Measurements from ENCODE around the gene TNXB.

Gene TNXB

GRCh38 chr6:32073101-32073500, 36.0 kb downstream of the TNXB start:
- TF ChIP-seq EGR1 (IDR thresholded peaks at IDR 0.05) (no peak), TCF12 (IDR thresholded peaks at IDR 0.05; ENCODE audit: low read depth) (no peak), YY1 (IDR thresholded peaks at IDR 0.05; ENCODE audit: low read depth) (no peak), NFIC (IDR thresholded peaks at IDR 0.05) (no peak), ZBTB7A (IDR thresholded peaks at IDR 0.05; ENCODE audit: low read depth) (no peak), TEAD4 (IDR thresholded peaks at IDR 0.05) (no peak), TAF1 (IDR thresholded peaks at IDR 0.05; ENCODE audit: low read depth) (no peak), REST (IDR thresholded peaks at IDR 0.05; ENCODE audit: low read depth) (no peak), MAX (IDR thresholded peaks at IDR 0.05) (no peak), CEBPB (IDR thresholded peaks at IDR 0.05) (no peak), FOXM1 (IDR thresholded peaks at IDR 0.05; ENCODE audit: borderline replicate concordance, low read depth) (no peak), CREB1 (IDR thresholded peaks at IDR 0.05; ENCODE audit: low read depth) (no peak), RAD21 (IDR thresholded peaks at IDR 0.05; ENCODE audit: low read depth) (no peak), EP300 (IDR thresholded peaks at IDR 0.05; ENCODE audit: borderline replicate concordance) (no peak)
- TF ChIP-seq, protein P1, sequence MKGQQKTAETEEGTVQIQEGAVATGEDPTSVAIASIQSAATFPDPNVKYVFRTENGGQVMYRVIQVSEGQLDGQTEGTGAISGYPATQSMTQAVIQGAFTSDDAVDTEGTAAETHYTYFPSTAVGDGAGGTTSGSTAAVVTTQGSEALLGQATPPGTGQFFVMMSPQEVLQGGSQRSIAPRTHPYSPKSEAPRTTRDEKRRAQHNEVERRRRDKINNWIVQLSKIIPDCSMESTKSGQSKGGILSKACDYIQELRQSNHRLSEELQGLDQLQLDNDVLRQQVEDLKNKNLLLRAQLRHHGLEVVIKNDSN (IDR thresholded peaks at IDR 0.05): no peak

- TF ChIP-seq CREB1 (IDR thresholded peaks at IDR 0.05; ENCODE audit: low read depth): no peak
- TF ChIP-seq YY1 (IDR thresholded peaks at IDR 0.05; ENCODE audit: low read depth): no peak
- TF ChIP-seq ZBTB7A (IDR thresholded peaks at IDR 0.05; ENCODE audit: low read depth): no peak
- no peak for TF ChIP-seq EP300 (IDR thresholded peaks at IDR 0.05; ENCODE audit: borderline replicate concordance)
- no peak for TF ChIP-seq EGR1 (IDR thresholded peaks at IDR 0.05)
- TF ChIP-seq NFIC (IDR thresholded peaks at IDR 0.05): no peak
- no peak for TF ChIP-seq TAF1 (IDR thresholded peaks at IDR 0.05; ENCODE audit: low read depth)
- TF ChIP-seq REST (IDR thresholded peaks at IDR 0.05; ENCODE audit: low read depth): no peak
Observed at GRCh38 chr6:32070814-32071543, 38.2 kb downstream of the TNXB start.

DNA sequence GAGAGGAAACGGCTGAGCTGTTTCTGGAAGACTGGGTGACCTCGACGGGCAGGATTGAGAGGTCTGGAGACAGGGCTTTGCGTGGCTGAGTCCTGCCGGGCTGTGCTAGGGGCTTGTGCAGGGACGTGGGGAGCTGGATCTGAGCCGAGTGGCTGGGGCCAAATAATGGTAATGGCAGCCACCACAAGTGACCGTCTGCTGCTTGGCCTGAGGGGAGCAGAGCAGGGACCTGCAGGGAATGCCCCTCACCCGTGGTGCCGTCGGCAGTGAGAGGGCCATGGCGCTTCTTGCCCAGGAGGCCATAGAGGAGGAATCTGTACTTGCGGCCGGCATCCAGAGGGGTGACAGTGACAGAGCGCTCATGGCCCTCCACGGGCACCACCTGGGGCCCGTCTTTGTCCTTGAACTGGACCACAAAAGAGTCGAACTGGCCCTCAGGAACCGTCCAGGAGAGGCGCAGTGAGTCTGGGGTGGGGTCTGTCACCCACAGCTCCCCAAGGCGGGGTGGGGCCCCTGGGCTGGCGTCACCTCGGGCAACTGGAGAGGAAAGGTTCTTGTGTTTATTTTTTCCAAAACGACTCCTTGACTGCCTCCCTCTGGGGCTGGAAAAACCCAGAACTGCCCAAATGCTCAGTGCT, 39.1 kb downstream of the TNXB start:
- no peak for TF ChIP-seq REST (IDR thresholded peaks at IDR 0.05; ENCODE audit: low read depth)
- TF ChIP-seq FOXM1 (IDR thresholded peaks at IDR 0.05; ENCODE audit: borderline replicate concordance, low read depth): no peak

DNA sequence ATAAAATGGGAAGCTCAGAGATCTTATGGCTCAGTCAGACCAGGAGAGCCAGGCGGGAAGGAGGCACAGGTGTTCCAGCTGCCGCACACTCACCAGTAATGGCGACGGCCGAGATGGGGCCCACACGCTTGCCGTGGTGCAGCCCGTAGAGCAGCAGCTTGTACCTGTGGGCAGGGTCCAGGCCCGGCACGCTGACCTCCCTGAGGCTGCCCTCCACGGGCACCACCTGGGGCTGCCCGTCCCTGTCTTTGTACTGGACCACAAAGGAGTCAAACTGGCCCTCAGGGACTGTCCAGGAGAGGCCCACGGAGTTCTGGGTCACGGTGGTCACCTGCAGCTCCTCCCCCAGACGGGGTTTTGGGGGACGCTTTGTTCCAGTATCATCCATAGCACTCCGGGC, 39.7 kb downstream of the TNXB start:
- TF ChIP-seq MAX (IDR thresholded peaks at IDR 0.05): no peak
- TF ChIP-seq NFIC (IDR thresholded peaks at IDR 0.05): no peak
- TF ChIP-seq, protein P1 (IDR thresholded peaks at IDR 0.05): no peak
- no peak for TF ChIP-seq TCF12 (IDR thresholded peaks at IDR 0.05; ENCODE audit: low read depth)
- no peak for TF ChIP-seq TEAD4 (IDR thresholded peaks at IDR 0.05)
- TF ChIP-seq CEBPB (IDR thresholded peaks at IDR 0.05): no peak
- no peak for TF ChIP-seq TAF1 (IDR thresholded peaks at IDR 0.05; ENCODE audit: low read depth)
- TF ChIP-seq EGR1 (IDR thresholded peaks at IDR 0.05): no peak

All from Ishikawa (cell line).